ENCODE results near the gene WDR5B. TPM values are rescaled to one million over a fixed set of nuclear protein-coding genes. Genes with fewer than 3 reads are reported as not detected.

Gene WDR5B
- polyA plus RNA-seq, 1 donor from 2014 or later, result 6.9 TPM

GRCh38 chr3:122458992-122459391 is 43.1 kb upstream of the WDR5B start:
- H3K27ac ChIP-seq (ENCODE audit: low read length), result no peak overlapping the region
- H3F3A ChIP-seq (ENCODE audit: insufficient read depth, low read length, poor library complexity, severe bottlenecking), result no peaks in the 10 kb centered on the region
- TF ChIP-seq EP300 (conservative IDR thresholded peaks at IDR 0.05; ENCODE audit: poor library complexity, severe bottlenecking) (no peak), TAF1 (IDR thresholded peaks at IDR 0.05; ENCODE audit: low read depth) (no peak), SMC3 (conservative IDR thresholded peaks at IDR 0.05; ENCODE audit: poor library complexity) (peak; percentile 70), CTCF (IDR thresholded peaks at IDR 0.05; ENCODE audit: poor library complexity, severe bottlenecking) (peak; percentile 63), RAD21 (conservative IDR thresholded peaks at IDR 0.05) (peak; percentile 66), POLR2AphosphoS5 (IDR thresholded peaks at IDR 0.05) (no peak), REST (IDR thresholded peaks at IDR 0.05; ENCODE audit: borderline replicate concordance) (no peak)
- H4K20me1 ChIP-seq (ENCODE audit: insufficient read depth), result no peaks in the 10 kb centered on the region
- no peaks in the 10 kb centered on the region for H3K9me3 ChIP-seq (ENCODE audit: low read length)
- H2AFZ ChIP-seq (ENCODE audit: low read depth, low read length), result no peak overlapping the region
- H3K4me3 ChIP-seq (ENCODE audit: low read length), result no peak overlapping the region
- no peaks in the 10 kb centered on the region for H3K36me3 ChIP-seq (ENCODE audit: insufficient read depth, low read length)
- no peaks in the 10 kb centered on the region for H3K27me3 ChIP-seq (ENCODE audit: insufficient read depth, low read depth, low read length)
- H3K4me2 ChIP-seq (ENCODE audit: low read length), result no peak overlapping the region
- no peaks in the 10 kb centered on the region for H3K9me2 ChIP-seq (ENCODE audit: insufficient read depth, low read length)
- no peak overlapping the region for H3K9ac ChIP-seq (ENCODE audit: low read length)
- H3K79me2 ChIP-seq (replicated peaks; ENCODE audit: insufficient read depth, low read length), result no peaks in the 10 kb centered on the region

DNA sequence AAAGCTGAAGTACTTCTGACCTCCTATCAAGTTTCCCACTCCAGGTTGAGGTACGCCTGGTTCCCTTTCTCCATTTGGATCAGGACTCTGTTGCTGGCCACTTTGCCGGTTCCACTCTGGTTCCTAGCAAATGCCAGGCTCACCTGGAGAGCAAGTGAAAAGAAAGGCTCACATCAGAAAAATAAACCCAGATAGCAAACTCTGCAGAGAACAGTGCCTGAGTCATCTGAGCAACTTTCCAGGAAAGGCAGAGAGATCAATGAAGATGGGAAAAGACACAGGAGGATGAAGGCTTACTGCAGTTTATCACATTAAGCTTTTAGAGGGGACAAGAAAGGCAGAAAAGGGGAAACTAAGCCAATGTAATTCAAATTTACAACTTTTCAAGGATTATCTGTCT is 41.8 kb upstream of the WDR5B start:
- Histone ChIP-seq H3K27me3 (ENCODE audit: insufficient read depth, low read depth, low read length) (no peaks in the 10 kb centered on the region), H3K36me3 (ENCODE audit: insufficient read depth, low read length) (peaks cover 4% of the 10 kb centered on the region), H2AFZ (ENCODE audit: low read depth, low read length) (no peak overlapping the region), H3K4me2 (ENCODE audit: low read length) (no peak overlapping the region), H4K20me1 (ENCODE audit: insufficient read depth) (no peaks in the 10 kb centered on the region), H3K27ac (ENCODE audit: low read length) (no peak overlapping the region), H3K9me3 (ENCODE audit: low read length) (no peaks in the 10 kb centered on the region), H3K9me2 (ENCODE audit: insufficient read depth, low read length) (no peaks in the 10 kb centered on the region), H3K4me3 (ENCODE audit: low read length) (no peak overlapping the region), H3K79me2 (replicated peaks; ENCODE audit: insufficient read depth, low read length) (no peaks in the 10 kb centered on the region), H3K9ac (ENCODE audit: low read length) (no peak overlapping the region), H3F3A (ENCODE audit: insufficient read depth, low read length, poor library complexity, severe bottlenecking) (no peaks in the 10 kb centered on the region)
- TF ChIP-seq REST (IDR thresholded peaks at IDR 0.05; ENCODE audit: borderline replicate concordance) (no peak), EZH2 (IDR thresholded peaks at IDR 0.05; ENCODE audit: borderline replicate concordance, insufficient read depth, low read length, poor library complexity, severe bottlenecking) (no peak), SMC3 (conservative IDR thresholded peaks at IDR 0.05; ENCODE audit: poor library complexity) (no peak), RAD21 (conservative IDR thresholded peaks at IDR 0.05) (no peak), CTCF (IDR thresholded peaks at IDR 0.05; ENCODE audit: poor library complexity, severe bottlenecking) (no peak), MXI1 (conservative IDR thresholded peaks at IDR 0.05; ENCODE audit: poor library complexity, severe bottlenecking) (no peak), TAF1 (IDR thresholded peaks at IDR 0.05; ENCODE audit: low read depth) (no peak), EP300 (conservative IDR thresholded peaks at IDR 0.05; ENCODE audit: poor library complexity, severe bottlenecking) (no peak)

All from neural cell (in vitro differentiated cells).